Measurements from ENCODE around the gene BMF. TPM values are rescaled to one million over a fixed set of nuclear protein-coding genes. Genes with fewer than 3 reads are reported as not detected.
"Not testable (repeated sequence)": the region's sequence is repeated elsewhere in the genome, so short reads cannot be mapped to it uniquely, and the experiment has no call there.

BMF gene
- total and polyA plus RNA-seq, 2 experiments from 2014 or later: 15.9 to 41.8 TPM

DNA sequence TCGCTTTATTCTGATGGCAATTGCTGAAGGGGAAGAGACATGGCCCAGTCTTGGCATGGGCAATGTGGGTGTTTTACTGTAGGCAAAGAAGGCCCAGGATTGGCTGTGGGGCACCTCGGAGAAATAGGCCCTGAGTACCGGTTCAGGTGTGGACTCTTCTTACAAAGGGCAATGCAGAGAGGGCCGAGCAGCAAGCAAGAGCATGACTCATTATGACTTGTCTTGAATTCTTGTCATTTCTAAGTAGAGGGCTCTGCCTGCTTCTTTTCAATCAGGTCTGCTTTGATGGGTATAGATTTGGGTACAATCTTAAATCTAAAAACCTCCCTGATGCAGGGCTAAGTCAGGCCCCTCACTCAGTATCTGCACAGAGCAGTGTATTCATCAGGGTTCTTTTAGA lies 37.4 kb upstream of the BMF start:
- no peak for DNase-seq (ENCODE audit: low spot score)
- no peak overlapping the region for H3K4me3 ChIP-seq
- no peaks in the 10 kb centered on the region for H3K79me2 ChIP-seq
- H4K20me1 ChIP-seq (ENCODE audit: insufficient read depth, poor library complexity, severe bottlenecking): no peaks in the 10 kb centered on the region
- H3K36me3 ChIP-seq (replicated peaks; ENCODE audit: insufficient read depth, low read depth): no peaks in the 10 kb centered on the region
- no peaks in the 10 kb centered on the region for H3K27me3 ChIP-seq
- H2AFZ ChIP-seq: no peak overlapping the region
- H3K9me3 ChIP-seq (ENCODE audit: low read depth): no peaks in the 10 kb centered on the region
- no peak overlapping the region for H3K27ac ChIP-seq
- WGBS (ENCODE audit: low lambda C conversion rate, missing lambda C conversion rate): 73% methylated on average over 4 of the region's 4 CpGs
- no peak for TF ChIP-seq EZH2 (IDR thresholded peaks at IDR 0.05; ENCODE audit: borderline replicate concordance)
- TF ChIP-seq, protein P1, sequence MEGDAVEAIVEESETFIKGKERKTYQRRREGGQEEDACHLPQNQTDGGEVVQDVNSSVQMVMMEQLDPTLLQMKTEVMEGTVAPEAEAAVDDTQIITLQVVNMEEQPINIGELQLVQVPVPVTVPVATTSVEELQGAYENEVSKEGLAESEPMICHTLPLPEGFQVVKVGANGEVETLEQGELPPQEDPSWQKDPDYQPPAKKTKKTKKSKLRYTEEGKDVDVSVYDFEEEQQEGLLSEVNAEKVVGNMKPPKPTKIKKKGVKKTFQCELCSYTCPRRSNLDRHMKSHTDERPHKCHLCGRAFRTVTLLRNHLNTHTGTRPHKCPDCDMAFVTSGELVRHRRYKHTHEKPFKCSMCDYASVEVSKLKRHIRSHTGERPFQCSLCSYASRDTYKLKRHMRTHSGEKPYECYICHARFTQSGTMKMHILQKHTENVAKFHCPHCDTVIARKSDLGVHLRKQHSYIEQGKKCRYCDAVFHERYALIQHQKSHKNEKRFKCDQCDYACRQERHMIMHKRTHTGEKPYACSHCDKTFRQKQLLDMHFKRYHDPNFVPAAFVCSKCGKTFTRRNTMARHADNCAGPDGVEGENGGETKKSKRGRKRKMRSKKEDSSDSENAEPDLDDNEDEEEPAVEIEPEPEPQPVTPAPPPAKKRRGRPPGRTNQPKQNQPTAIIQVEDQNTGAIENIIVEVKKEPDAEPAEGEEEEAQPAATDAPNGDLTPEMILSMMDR (IDR thresholded peaks at IDR 0.05; ENCODE audit: poor library complexity): no peak
- no peak for TF ChIP-seq EZH2phosphoT487 (IDR thresholded peaks at IDR 0.05; ENCODE audit: low read depth, severe bottlenecking, unreplicated experiment)
- H3K9me2 ChIP-seq (replicated peaks; ENCODE audit: insufficient read depth): no peaks in the 10 kb centered on the region
- no peak overlapping the region for H3K4me2 ChIP-seq
- no peaks in the 10 kb centered on the region for H3K4me1 ChIP-seq (ENCODE audit: insufficient read depth)

DNA sequence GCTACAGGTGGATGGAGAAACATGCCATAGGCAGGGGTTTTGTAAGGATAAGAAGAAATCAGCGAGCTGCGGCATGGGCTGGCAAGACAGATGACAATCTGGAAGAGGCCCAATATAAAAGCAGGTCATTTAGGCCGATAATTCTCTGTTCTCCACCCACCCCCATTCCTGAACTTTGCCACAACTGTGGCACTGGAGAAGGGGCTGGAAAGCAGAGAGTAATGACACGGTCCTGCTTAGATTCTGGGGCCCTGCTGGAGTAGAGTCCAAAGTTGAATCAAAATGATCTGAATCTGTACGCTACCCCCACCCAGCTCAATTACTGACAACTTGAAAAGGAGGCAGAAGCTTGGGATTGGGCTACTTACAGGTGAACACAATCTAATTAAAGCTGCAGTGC lies 33.7 kb upstream of the BMF start:
- Histone ChIP-seq H3K9me3 (ENCODE audit: low read depth) (no peaks in the 10 kb centered on the region), H3K4me2 (no peak overlapping the region), H3K36me3 (replicated peaks; ENCODE audit: insufficient read depth, low read depth) (no peaks in the 10 kb centered on the region), H3K27ac (no peak overlapping the region), H3K79me2 (no peaks in the 10 kb centered on the region), H3K9me2 (replicated peaks; ENCODE audit: insufficient read depth) (no peaks in the 10 kb centered on the region), H3K4me3 (no peak overlapping the region), H2AFZ (no peak overlapping the region), H3K4me1 (ENCODE audit: insufficient read depth) (no peaks in the 10 kb centered on the region), H4K20me1 (ENCODE audit: insufficient read depth, poor library complexity, severe bottlenecking) (no peaks in the 10 kb centered on the region), H3K27me3 (no peaks in the 10 kb centered on the region)
- WGBS (ENCODE audit: low lambda C conversion rate, missing lambda C conversion rate): 84% methylated on average over 5 of the region's 5 CpGs
- TF ChIP-seq EZH2phosphoT487 (IDR thresholded peaks at IDR 0.05; ENCODE audit: low read depth, severe bottlenecking, unreplicated experiment): no peak
- TF ChIP-seq, protein P1 (IDR thresholded peaks at IDR 0.05; ENCODE audit: poor library complexity): no peak
- no peak for TF ChIP-seq EZH2 (IDR thresholded peaks at IDR 0.05; ENCODE audit: borderline replicate concordance)
- DNase-seq (ENCODE audit: low spot score): no peak

DNA sequence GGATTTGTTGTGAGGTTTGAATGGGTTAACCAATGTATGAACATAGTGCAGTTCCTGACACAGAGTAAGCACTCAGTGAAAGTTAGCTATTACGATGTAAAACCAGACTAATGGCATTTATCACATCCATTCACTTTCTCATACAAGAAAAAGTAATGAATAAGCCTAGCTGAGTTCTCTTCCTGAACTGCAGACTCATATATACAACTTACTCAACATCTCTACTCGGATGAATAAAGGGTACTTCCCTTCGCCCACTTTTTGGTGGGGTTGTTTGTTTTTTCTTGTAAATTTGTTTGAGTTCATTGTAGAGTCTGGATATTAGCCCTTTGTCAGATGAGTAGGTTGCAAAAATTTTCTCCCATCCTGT lies 29.5 kb upstream of the BMF start:
- H4K20me1 ChIP-seq (ENCODE audit: insufficient read depth, poor library complexity, severe bottlenecking): not testable (repeated sequence)

DNA sequence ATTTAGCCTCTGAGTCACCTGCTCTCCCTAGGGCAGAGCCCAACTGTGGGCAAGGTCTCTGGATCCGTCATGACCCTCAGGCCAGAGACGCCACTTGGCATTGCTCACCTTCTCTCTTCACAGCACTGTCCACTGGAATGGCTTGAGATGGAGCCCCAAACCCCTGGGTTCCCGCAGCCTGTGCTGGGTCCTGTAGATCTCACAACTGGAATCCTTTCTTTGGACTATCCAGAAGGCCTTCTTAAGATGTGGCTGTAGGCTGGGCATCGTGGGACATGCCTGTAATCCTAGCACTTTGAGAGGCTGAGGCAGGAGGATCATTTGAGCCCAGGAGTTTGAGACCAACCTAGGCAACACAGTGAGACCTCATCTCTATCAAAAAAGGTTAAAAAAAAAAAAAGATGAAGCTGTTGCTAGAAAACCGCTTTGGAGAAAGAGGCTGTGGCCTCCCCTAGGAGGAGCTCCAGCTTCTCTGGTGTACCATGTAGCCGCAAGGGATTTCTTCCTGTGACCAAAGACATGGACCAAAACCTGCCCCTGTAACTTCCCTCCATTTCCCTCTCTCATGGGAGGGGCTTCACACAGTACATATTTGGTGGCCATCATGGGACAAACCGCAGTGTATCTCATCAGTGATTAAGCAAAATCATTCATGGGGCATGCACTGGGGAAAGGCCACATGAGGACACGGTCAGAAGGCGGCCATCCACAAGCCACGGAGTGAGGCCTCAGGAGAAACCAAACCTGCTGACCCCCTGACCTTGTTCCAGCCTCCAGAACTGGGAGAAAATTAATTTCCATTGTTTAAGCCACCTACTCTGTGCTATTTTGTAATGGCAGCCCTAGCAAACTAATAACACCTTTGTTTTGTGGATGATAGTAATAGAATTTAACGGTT lies 28.9 kb upstream of the BMF start:
- Histone ChIP-seq H3K9me2 (replicated peaks; ENCODE audit: insufficient read depth) (no peaks in the 10 kb centered on the region), H3K27ac (no peak overlapping the region), H4K20me1 (ENCODE audit: insufficient read depth, poor library complexity, severe bottlenecking) (no peaks in the 10 kb centered on the region), H3K27me3 (no peaks in the 10 kb centered on the region), H2AFZ (no peak overlapping the region), H3K4me1 (ENCODE audit: insufficient read depth) (no peaks in the 10 kb centered on the region), H3K4me2 (no peak overlapping the region), H3K4me3 (no peak overlapping the region), H3K36me3 (replicated peaks; ENCODE audit: insufficient read depth, low read depth) (no peaks in the 10 kb centered on the region), H3K79me2 (no peaks in the 10 kb centered on the region), H3K9me3 (ENCODE audit: low read depth) (no peaks in the 10 kb centered on the region)
- WGBS (ENCODE audit: low lambda C conversion rate, missing lambda C conversion rate): 90% methylated on average over 11 of the region's 11 CpGs
- DNase-seq (ENCODE audit: low spot score): no peak
- TF ChIP-seq EZH2phosphoT487 (IDR thresholded peaks at IDR 0.05; ENCODE audit: low read depth, severe bottlenecking, unreplicated experiment) (no peak), EZH2 (IDR thresholded peaks at IDR 0.05; ENCODE audit: borderline replicate concordance) (no peak)
- TF ChIP-seq, protein P1 (IDR thresholded peaks at IDR 0.05; ENCODE audit: poor library complexity): no peak

More for the DNA sequence above, 29.5 kb upstream of the BMF start:
- H3K4me3 ChIP-seq; H3K4me2 ChIP-seq; H3K9me2 ChIP-seq (replicated peaks; ENCODE audit: insufficient read depth); H3K4me1 ChIP-seq (ENCODE audit: insufficient read depth); DNase-seq (ENCODE audit: low spot score); H3K27me3 ChIP-seq; H3K9me3 ChIP-seq (ENCODE audit: low read depth); H3K79me2 ChIP-seq; H3K36me3 ChIP-seq (replicated peaks; ENCODE audit: insufficient read depth, low read depth); H3K27ac ChIP-seq; H2AFZ ChIP-seq: not testable (repeated sequence)
- WGBS (ENCODE audit: low lambda C conversion rate, missing lambda C conversion rate): 76% methylated on average over 3 of the region's 3 CpGs

Data from hepatocyte (in vitro differentiated cells).